CD1c-positive myeloid dendritic cell (primary cell): Measurements from ENCODE around the gene A3GALT2.

Experiments
- DNase-seq: peaks from one replicate; pipeline ENCODE4 v3.0.0-alpha.2; 2016; ENCODE audit errors: extremely low spot score

A3GALT2 gene

GRCh38 chr1:33332357-33332789 lies 11.5 kb upstream of the A3GALT2 start:
- DNase-seq: no peak

GRCh38 chr1:33331444-33332356 lies 10.8 kb upstream of the A3GALT2 start:
- DNase-seq: no peak

- DNase-seq: no peak
These were observed 10.0 kb upstream of the A3GALT2 start for GRCh38 chr1:33330906-33331305.

GRCh38 chr1:33330361-33330890 lies 9.5 kb upstream of the A3GALT2 start:
- no peak for DNase-seq

GRCh38 chr1:33329600-33330305 lies 8.9 kb upstream of the A3GALT2 start:
- DNase-seq: no peak

GRCh38 chr1:33328817-33329216 lies 7.9 kb upstream of the A3GALT2 start:
- no peak for DNase-seq

- peak; percentile 15 for DNase-seq
These were observed 6.9 kb upstream of the A3GALT2 start for GRCh38 chr1:33327587-33328325.

GRCh38 chr1:33326785-33327184 lies 5.9 kb upstream of the A3GALT2 start:
- peak; percentile 81 for DNase-seq

- no peak for DNase-seq
These were observed 4.0 kb upstream of the A3GALT2 start for GRCh38 chr1:33324677-33325575.

- no peak for DNase-seq
These were observed 3.0 kb upstream of the A3GALT2 start for GRCh38 chr1:33323663-33324477.

GRCh38 chr1:33322870-33323585 lies 2.1 kb upstream of the A3GALT2 start:
- no peak for DNase-seq

GRCh38 chr1:33322109-33322508 lies 1.2 kb upstream of the A3GALT2 start:
- DNase-seq: no peak

GRCh38 chr1:33321178-33321577 lies 280 bp upstream of the A3GALT2 start:
- no peak for DNase-seq

GRCh38 chr1:33319949-33320618 lies 814 bp downstream of the A3GALT2 start:
- DNase-seq: no peak

- DNase-seq: no peak
These were observed 1.5 kb downstream of the A3GALT2 start for GRCh38 chr1:33319186-33319948.

- no peak for DNase-seq
These were observed 3.0 kb downstream of the A3GALT2 start for GRCh38 chr1:33317946-33318345.

GRCh38 chr1:33317354-33317753 lies 3.5 kb downstream of the A3GALT2 start:
- DNase-seq: no peak

- no peak for DNase-seq
These were observed 4.3 kb downstream of the A3GALT2 start for GRCh38 chr1:33316601-33317000.
